ENCODE data around the gene TMEM156.

TMEM156 gene

DNA sequence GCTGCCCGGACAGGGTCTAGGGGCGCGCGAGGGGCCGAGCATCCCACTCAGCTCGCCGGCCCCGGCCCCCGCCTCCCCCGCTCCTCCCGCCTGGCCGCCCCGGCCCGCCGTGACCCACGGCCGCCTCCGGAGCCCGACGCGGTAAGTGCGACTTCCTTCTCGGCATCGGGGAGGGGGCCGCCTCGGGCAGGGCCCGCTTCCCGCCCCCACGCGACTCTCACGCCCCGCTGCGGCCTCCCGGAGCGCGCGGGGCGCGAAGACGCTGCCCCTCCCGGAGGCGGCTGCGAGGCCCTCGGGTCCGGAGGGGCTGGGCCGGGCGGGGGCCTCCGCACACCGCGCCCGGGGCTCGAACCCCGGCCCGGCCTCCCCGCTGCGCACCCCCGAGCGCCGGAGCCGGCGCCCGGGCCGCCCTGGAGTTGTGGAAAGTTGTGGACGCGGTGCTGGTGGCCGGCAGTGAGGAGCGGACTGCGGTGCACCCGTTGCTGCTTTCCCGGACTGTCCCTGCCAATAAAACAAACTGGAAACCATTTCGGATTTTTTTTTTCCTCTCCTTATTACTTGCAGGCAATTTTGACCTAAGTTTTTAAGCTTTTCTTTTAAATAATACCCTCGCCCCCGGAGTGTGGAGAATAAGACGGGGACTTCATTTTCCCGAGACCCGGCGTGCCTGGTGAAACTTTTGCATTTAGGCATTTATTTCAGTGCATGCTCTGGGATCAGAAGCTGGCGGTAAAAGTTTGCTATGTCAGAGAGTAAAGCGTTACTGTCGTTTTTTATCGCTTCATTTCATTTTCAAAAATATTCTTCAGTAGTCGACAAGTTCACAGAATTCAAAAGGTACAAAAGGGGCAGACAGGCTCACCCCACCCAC lies 13.0 kb upstream of the TMEM156 start:
- H3K4me3 ChIP-seq (ENCODE audit: low read length), result peak overlapping the region; percentile 69
- TF ChIP-seq CTCF (conservative IDR thresholded peaks at IDR 0.05; ENCODE audit: low read length), result no peak
- DNase-seq (ENCODE audit: low read depth), result peak; percentile 23

DNA sequence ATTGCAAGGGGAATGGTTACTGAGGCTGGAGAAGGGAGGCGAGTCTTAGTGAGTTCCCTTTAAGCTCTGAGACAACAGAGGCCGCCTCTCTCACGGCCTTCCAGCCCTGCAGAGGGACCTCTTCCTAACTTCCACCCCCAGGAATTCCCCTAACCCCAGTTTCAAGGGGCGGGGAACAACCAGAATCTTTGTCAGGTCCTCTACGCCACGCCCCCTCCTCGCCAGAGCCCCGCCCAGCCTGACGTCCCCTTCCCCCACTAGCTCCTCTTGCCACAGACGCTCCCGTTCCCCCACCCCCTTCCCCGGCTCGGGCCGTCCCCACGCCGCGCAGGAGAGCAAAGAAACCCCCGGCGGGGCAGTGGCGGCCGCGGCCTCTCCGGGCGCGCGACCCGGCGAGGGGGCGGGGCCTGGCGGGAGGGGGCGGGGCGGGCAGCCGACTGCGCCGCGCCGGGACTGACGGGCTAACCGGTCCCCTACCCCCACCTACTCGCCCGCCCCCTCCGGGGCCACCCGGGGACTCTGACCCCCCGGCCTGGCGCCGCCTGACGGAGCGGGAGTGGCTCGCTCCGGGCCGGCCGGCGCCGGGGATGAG lies 12.3 kb upstream of the TMEM156 start:
- peak overlapping the region; percentile 69 for H3K4me3 ChIP-seq (ENCODE audit: low read length)
- TF ChIP-seq CTCF (conservative IDR thresholded peaks at IDR 0.05; ENCODE audit: low read length), result peak; percentile 20; the same call in 1 of the 2 replicates
- DNase-seq (ENCODE audit: low read depth), result peak; percentile 84

DNA sequence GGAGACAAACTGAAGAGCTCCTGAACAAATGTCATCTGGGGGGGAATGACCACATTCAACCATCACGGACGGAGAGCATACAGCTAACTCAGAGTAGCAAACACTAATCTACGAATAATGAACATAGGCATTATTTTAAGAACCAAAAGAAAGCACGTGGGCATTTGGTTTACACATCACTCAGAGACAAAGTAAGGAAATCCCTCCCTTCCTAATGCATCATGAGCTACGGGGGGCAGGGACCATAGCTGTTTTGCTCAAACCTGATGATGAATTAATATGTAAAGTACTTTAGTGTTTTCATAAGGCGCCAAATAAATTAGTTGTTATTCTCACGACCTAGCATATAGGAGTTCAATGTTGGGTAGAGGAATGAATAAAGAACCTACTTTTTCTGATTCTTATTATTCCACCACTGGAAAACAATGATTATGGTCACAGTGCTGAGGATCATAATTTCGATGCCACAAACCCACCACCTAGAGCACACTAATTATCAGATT lies 11.7 kb upstream of the TMEM156 start:
- no peak for TF ChIP-seq CTCF (conservative IDR thresholded peaks at IDR 0.05; ENCODE audit: low read length)
- no peak for DNase-seq (ENCODE audit: low read depth)
- H3K4me3 ChIP-seq (ENCODE audit: low read length), result peak overlapping the region; percentile 69

- H3K4me3 ChIP-seq (ENCODE audit: low read length), result no peak overlapping the region
- no peak for DNase-seq (ENCODE audit: low read depth)
- no peak for TF ChIP-seq CTCF (conservative IDR thresholded peaks at IDR 0.05; ENCODE audit: low read length)
These were observed 11.1 kb upstream of the TMEM156 start for GRCh38 chr4:39043058-39043860.

DNA sequence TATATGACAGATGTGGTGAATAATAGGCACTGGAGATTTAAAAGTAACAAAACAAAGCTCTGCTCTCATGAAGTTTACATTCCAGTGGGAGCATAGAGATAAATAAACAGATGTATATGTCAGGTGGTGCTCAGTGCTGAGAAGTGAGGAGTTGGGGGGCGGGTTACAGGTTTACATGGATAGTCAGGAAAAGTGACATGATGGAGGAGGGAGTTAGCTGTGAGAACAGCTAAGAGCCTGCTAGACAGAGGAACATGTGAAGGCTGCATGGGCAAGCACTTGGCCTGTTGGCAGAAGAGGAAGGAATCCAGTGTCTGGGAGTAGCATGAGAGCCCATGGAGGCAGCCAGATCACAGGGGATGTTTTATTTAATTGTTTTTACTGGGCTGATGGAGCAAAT lies 10.2 kb upstream of the TMEM156 start:
- TF ChIP-seq CTCF (conservative IDR thresholded peaks at IDR 0.05; ENCODE audit: low read length), result no peak
- DNase-seq (ENCODE audit: low read depth), result no peak

GRCh38 chr4:39039108-39039507 lies 6.9 kb upstream of the TMEM156 start:
- no peak for TF ChIP-seq CTCF (conservative IDR thresholded peaks at IDR 0.05; ENCODE audit: low read length)
- DNase-seq (ENCODE audit: low read depth), result no peak
- H3K4me3 ChIP-seq (ENCODE audit: low read length), result no peak overlapping the region

More for the DNA sequence above, 10.2 kb upstream of the TMEM156 start:
- no peak overlapping the region for H3K4me3 ChIP-seq (ENCODE audit: low read length)

All from AG10803 (cell line).